GM12878 (cell line): Measurements from ENCODE around the gene PLD3. TPM values are rescaled to one million over a fixed set of nuclear protein-coding genes. Genes with fewer than 3 reads are reported as not detected.

ENCODE experiments used
- ATF7 ChIP-seq: fragments of 450-650 bp; IDR thresholded peaks from 2 replicates; pipeline ENCODE4 v1.6.1; 2016; ENCODE audit warnings: low read depth, mild to moderate bottlenecking
- CBX3 ChIP-seq: fragments of 200-600 bp; sonication (generic); IDR thresholded peaks from 2 replicates; pipeline ENCODE4 v1.6.1; 2016; ENCODE audit warnings: low read depth, borderline replicate concordance
- FOXM1 ChIP-seq: IDR thresholded peaks from 2 replicates; pipeline ENCODE4 v1.6.1; 2012; ENCODE audit warnings: low read depth, mild to moderate bottlenecking, inconsistent platforms, low read length, moderate library complexity
- IRF5 ChIP-seq: fragments of 450-650 bp; IDR thresholded peaks from 2 replicates; pipeline ENCODE4 v1.6.1; 2017; ENCODE audit warnings: borderline replicate concordance
- NBN ChIP-seq: fragments of 450-650 bp; IDR thresholded peaks from 2 replicates; pipeline ENCODE4 v1.6.1; 2016
- TCF7 ChIP-seq: IDR thresholded peaks from 2 replicates; pipeline ENCODE4 v1.6.1; 2014; ENCODE audit warnings: antibody characterized with exemption, borderline replicate concordance
- polyA plus RNA-seq, 11 experiments: library from polyadenylated mRNA; depleted of rRNA in 4 of 11; unstranded in 6 of 11; stranded (reverse) in 5 of 11; fragments of >200 nt; fragmentation: Nextera tagmentation in 4 of 11; fragmentation: Illumina TruSeq in 1 of 11; extraction: Ambion mirVana in 4 of 11; extraction: Trizol in 1 of 11; gene quantifications; 1 replicate in 1 of 11; 2 replicates in 10 of 11; pipeline versions ENCODE4 v1.2.1 to v1.2.3, GENCODE V29; 2011 to 2016; ENCODE audit warnings: inconsistent platforms in 2 of 11, missing spikeins in 2 of 11, low read depth in 1 of 11
- total RNA-seq, 4 experiments: library from RNA; depleted of rRNA in 3 of 4; stranded (reverse); fragments of >200 nt in 3 of 4; fragmentation: Illumina TruSeq in 1 of 4; extraction: Trizol in 1 of 4; gene quantifications; 2 replicates each; pipeline versions ENCODE4 v1.2.1 to v1.2.3, GENCODE V29; 2013 to 2021
- TF ChIP-seq, protein P1 (sequence below): IDR thresholded peaks from 2 replicates; pipeline ENCODE4 v1.6.1; 2011; ENCODE audit warnings: borderline replicate concordance, low read depth, mild to moderate bottlenecking, moderate library complexity, low read length; ENCODE audit not compliant: insufficient read depth, poor library complexity, severe bottlenecking
- TF ChIP-seq, protein P2 (sequence below): fragments of 450-650 bp; IDR thresholded peaks from 2 replicates; pipeline ENCODE4 v1.6.1; 2017; ENCODE audit warnings: antibody characterized with exemption, mild to moderate bottlenecking, moderate library complexity
- TF ChIP-seq, protein P3 (sequence below): fragments of 450-650 bp; formaldehyde crosslinking; IDR thresholded peaks from 2 replicates; pipeline ENCODE4 v1.4.0; 2022; ENCODE audit warnings: mild to moderate bottlenecking, moderate library complexity
- TF ChIP-seq, protein P4 (sequence below): fragments of 450-650 bp; IDR thresholded peaks from 2 replicates; pipeline ENCODE4 v1.6.1; 2016; ENCODE audit warnings: mild to moderate bottlenecking, moderate library complexity, borderline replicate concordance

PLD3 gene
- total and polyA plus RNA-seq, 10 of the 15 experiments (the other 5 are each of a cell fraction or from before 2014, with no cell fraction given): 1.3 to 134 (median 72.7) TPM

DNA sequence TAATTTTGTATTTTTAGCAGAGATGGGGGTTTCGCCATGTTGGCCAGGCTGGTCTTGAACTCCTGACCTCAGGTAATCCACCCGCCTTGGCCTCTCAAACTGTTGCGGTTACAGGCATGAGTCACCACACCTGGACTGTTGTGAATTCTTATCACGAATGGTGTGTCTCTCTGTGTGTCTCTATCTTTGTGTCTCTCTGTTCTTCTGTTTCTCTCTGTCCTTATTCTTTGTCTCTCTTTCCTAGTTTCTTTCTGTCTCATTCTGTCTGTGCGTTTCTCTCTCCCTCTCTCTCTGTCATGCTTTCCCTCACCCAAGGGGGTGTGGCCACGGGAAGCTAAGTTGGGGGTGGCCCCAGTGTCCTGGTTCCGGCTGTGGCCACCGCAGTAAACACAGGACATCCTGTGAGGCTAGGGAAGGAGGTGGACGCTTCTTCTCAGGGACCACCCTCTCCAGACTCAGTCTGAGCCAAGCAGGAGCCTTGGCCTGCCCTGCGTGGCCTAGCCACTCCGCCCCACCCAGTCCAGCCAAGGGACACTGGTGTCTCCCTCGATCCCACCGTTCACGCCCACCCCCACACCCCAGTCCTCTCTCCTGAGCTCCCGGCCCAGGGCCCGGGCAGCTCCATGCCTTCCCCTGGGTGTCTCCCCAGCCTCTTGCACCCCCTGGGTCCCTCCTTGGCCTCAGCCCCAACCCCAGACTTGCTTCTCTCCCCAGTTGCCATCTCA is 68.6 kb downstream of the PLD3 start (continued):
- TF ChIP-seq, protein P1, sequence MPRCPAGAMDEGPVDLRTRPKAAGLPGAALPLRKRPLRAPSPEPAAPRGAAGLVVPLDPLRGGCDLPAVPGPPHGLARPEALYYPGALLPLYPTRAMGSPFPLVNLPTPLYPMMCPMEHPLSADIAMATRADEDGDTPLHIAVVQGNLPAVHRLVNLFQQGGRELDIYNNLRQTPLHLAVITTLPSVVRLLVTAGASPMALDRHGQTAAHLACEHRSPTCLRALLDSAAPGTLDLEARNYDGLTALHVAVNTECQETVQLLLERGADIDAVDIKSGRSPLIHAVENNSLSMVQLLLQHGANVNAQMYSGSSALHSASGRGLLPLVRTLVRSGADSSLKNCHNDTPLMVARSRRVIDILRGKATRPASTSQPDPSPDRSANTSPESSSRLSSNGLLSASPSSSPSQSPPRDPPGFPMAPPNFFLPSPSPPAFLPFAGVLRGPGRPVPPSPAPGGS: peak; percentile 56
- TF ChIP-seq NBN (peak; percentile 91), ATF7 (0 out of 2 replicates have a peak, but pooled peaks have one; percentile 42), FOXM1 (peak; percentile 80), IRF5 (no peak), TCF7 (no peak), CBX3 (no peak)
- TF ChIP-seq, protein P2, sequence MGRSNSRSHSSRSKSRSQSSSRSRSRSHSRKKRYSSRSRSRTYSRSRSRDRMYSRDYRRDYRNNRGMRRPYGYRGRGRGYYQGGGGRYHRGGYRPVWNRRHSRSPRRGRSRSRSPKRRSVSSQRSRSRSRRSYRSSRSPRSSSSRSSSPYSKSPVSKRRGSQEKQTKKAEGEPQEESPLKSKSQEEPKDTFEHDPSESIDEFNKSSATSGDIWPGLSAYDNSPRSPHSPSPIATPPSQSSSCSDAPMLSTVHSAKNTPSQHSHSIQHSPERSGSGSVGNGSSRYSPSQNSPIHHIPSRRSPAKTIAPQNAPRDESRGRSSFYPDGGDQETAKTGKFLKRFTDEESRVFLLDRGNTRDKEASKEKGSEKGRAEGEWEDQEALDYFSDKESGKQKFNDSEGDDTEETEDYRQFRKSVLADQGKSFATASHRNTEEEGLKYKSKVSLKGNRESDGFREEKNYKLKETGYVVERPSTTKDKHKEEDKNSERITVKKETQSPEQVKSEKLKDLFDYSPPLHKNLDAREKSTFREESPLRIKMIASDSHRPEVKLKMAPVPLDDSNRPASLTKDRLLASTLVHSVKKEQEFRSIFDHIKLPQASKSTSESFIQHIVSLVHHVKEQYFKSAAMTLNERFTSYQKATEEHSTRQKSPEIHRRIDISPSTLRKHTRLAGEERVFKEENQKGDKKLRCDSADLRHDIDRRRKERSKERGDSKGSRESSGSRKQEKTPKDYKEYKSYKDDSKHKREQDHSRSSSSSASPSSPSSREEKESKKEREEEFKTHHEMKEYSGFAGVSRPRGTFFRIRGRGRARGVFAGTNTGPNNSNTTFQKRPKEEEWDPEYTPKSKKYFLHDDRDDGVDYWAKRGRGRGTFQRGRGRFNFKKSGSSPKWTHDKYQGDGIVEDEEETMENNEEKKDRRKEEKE: no peak
- TF ChIP-seq, protein P3, sequence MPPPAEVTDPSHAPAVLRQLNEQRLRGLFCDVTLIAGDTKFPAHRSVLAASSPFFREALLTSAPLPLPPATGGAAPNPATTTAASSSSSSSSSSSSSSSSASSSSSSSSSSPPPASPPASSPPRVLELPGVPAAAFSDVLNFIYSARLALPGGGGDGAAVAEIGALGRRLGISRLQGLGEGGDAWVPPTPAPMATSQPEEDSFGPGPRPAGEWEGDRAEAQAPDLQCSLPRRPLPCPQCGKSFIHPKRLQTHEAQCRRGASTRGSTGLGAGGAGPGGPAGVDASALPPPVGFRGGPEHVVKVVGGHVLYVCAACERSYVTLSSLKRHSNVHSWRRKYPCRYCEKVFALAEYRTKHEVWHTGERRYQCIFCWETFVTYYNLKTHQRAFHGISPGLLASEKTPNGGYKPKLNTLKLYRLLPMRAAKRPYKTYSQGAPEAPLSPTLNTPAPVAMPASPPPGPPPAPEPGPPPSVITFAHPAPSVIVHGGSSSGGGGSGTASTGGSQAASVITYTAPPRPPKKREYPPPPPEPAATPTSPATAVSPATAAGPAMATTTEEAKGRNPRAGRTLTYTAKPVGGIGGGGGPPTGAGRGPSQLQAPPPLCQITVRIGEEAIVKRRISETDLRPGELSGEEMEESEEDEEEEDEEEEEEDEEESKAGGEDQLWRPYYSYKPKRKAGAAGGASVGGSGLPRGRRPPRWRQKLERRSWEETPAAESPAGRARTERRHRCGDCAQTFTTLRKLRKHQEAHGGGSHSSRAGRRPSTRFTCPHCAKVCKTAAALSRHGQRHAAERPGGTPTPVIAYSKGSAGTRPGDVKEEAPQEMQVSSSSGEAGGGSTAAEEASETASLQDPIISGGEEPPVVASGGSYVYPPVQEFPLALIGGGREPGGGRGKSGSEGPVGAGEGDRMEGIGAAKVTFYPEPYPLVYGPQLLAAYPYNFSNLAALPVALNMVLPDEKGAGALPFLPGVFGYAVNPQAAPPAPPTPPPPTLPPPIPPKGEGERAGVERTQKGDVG (CRISPR knock-in tag): no peak
- TF ChIP-seq, protein P4, sequence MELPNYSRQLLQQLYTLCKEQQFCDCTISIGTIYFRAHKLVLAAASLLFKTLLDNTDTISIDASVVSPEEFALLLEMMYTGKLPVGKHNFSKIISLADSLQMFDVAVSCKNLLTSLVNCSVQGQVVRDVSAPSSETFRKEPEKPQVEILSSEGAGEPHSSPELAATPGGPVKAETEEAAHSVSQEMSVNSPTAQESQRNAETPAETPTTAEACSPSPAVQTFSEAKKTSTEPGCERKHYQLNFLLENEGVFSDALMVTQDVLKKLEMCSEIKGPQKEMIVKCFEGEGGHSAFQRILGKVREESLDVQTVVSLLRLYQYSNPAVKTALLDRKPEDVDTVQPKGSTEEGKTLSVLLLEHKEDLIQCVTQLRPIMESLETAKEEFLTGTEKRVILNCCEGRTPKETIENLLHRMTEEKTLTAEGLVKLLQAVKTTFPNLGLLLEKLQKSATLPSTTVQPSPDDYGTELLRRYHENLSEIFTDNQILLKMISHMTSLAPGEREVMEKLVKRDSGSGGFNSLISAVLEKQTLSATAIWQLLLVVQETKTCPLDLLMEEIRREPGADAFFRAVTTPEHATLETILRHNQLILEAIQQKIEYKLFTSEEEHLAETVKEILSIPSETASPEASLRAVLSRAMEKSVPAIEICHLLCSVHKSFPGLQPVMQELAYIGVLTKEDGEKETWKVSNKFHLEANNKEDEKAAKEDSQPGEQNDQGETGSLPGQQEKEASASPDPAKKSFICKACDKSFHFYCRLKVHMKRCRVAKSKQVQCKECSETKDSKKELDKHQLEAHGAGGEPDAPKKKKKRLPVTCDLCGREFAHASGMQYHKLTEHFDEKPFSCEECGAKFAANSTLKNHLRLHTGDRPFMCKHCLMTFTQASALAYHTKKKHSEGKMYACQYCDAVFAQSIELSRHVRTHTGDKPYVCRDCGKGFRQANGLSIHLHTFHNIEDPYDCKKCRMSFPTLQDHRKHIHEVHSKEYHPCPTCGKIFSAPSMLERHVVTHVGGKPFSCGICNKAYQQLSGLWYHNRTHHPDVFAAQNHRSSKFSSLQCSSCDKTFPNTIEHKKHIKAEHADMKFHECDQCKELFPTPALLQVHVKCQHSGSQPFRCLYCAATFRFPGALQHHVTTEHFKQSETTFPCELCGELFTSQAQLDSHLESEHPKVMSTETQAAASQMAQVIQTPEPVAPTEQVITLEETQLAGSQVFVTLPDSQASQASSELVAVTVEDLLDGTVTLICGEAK: no peak
